Astrocyte of the cerebellum (primary cell): ENCODE measurements around the gene EGR1.

Source experiments
- DNase-seq: peaks from one replicate; pipeline ENCODE4 v3.0.0-alpha.2; 2011; ENCODE audit warnings: low read depth
- H3K4me3 ChIP-seq: 2 replicates; pipeline ENCODE4 v1.5.1; 2011; ENCODE audit warnings: mild to moderate bottlenecking, low read depth, low read length, moderate library complexity
- in situ Hi-C: cut with HindIII; loops from 2 replicates; pipeline ENCODE4 v1.10.0; 2017; ENCODE audit warnings: low sequenced_read_pairs
- TF ChIP-seq, protein P1 (sequence below): IDR thresholded peaks from 2 replicates; pipeline ENCODE4 v1.5.1; 2012; ENCODE audit warnings: low read length, low read depth, moderate library complexity, mild to moderate bottlenecking; ENCODE audit errors: missing control alignments

Gene EGR1

DNA sequence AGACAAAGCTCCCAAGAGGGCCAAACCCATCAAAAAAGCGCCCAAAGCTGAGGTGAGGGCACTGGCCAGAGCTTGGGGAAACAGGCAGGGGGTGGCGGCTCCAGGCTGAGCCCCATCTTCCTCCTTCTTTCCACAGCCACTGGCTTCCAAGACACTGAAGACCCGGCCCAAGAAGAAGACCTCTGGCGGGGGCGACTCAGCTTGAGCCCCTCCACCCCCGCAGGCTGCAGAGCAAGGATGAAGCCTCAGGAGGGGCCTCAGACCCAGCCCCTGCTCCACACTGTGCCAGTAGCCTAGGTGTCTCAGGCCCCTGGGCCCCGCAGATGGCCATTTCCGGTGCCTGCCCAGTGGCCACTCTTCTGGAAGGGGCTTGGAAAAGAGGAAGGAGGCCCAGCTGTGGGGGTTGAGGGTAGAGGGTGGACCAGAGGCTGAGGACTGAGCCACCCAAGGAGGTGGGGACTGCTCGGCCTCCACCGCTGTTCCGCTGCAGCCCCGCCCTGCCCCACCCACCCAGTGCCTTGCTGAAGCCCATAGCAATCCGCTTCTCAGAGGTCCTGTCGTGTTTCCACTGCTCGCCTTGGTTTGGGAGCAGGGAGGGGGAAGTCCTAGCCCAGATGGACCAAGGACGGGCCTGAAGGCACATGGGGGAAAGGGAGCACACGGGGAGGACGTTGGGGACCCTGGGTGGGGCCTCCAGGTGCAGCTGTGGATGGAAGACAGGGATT lies 19.6 kb upstream of the EGR1 start:
- TF ChIP-seq, protein P1, sequence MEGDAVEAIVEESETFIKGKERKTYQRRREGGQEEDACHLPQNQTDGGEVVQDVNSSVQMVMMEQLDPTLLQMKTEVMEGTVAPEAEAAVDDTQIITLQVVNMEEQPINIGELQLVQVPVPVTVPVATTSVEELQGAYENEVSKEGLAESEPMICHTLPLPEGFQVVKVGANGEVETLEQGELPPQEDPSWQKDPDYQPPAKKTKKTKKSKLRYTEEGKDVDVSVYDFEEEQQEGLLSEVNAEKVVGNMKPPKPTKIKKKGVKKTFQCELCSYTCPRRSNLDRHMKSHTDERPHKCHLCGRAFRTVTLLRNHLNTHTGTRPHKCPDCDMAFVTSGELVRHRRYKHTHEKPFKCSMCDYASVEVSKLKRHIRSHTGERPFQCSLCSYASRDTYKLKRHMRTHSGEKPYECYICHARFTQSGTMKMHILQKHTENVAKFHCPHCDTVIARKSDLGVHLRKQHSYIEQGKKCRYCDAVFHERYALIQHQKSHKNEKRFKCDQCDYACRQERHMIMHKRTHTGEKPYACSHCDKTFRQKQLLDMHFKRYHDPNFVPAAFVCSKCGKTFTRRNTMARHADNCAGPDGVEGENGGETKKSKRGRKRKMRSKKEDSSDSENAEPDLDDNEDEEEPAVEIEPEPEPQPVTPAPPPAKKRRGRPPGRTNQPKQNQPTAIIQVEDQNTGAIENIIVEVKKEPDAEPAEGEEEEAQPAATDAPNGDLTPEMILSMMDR = no peak
- in situ Hi-C loops = no loop called here
- no peak for DNase-seq
- H3K4me3 ChIP-seq = no peak overlapping the region

DNA sequence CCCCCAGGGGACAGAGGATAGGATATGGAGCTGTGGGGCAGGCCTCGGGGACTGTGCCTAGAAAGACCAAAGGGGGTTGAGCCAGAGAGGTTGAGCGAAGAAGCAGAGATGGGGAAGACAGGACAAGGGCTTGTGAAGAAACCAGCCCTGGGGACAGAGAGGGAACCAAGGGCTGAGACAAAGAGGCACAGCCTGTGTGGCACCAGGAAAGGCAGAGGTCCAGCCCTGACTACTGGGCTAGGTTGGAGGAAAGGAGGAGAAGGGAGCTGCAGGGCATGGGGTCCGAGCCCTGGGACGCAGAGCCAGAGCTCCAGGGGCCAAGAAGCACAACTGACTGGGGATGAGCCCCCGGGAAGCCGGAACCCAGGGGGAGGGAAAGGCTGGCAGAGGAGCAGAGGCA lies 17.2 kb upstream of the EGR1 start:
- no peak overlapping the region for H3K4me3 ChIP-seq
- in situ Hi-C loops = no loop called here
- TF ChIP-seq, protein P1 = no peak
- DNase-seq = no peak

DNA sequence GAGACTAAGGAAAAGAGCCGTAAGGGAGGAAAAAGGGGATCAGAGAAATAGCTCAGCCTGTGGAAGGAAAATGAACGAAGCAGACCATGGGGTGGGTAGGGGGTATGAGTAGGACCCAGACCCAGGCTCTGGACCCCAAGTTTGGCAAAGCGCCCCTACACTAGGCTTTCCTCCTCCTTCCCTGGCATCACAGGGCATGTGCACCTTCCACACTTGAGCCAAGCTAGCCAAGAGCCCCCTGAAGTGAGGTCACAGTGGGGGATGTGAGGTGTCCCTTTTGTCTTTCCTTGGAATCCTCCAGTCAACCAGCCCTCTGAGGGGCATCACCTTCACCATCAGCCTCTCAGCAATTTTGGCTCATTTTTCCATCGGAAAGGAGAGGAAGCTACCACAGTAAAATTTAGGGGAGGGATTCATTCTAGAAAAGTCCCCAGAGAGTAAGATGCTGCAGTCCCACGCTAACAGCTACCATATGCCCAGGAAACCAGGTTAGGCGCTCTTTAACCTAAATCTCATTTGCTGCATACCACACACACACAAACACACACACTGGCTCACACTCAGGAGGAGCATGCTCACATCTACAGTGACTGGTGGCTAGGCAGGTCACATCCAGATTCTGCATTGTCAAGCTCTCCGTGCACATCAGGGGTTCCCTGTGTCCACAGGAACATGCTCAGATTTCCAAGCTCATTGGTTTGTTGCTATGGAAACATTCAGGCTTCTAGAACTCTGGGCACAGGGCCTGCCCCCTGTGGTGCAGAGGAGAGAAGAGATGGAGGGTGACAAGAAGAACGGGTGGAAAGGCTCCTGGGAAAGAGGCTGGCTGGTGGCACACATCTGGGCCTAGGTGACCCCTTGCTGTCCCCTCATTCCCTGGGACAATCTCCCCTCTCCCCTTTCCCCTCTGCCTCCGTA lies 16.5 kb upstream of the EGR1 start:
- in situ Hi-C loops = no loop called here
- H3K4me3 ChIP-seq = no peak overlapping the region
- TF ChIP-seq, protein P1 = no peak
- peak; percentile 81 for DNase-seq

DNA sequence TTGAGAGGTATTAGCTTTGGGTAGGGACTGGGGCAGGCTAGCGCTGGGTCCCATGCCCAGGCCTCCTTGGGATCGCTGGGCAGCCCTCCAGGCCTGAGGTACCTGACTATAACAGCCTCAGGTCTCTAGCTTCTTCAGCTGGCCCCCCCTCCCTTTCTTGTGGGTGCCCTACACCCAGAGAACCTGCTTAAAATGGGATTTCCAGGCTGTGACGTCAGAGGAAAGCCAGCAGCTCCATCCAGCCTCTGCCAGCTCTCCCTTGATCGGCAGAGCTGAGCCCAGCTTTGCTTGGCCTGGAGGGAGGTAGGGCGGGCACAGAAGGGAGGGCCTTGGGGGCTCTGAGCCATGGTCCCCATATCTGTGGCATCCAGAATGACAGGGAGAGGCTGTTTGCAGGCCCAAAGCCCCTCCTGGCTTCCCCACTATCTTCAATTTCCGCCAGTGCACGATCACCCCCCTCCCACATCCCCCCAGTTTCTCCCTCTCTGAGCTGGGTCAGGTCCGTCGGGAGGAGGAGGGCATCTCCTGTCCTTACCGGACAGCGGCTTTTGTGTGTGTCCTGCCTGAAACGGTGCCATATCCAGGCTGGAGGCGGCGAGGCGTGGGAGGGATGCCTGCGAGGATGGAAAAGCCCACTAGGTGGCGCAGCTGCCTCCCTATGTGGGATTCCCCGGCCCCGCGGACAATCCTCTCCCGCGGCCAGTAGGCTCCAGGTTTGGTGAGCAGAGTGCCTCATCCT lies 15.6 kb upstream of the EGR1 start:
- H3K4me3 ChIP-seq = no peak overlapping the region
- DNase-seq = peak; percentile 68
- in situ Hi-C loops = no loop called here
- TF ChIP-seq, protein P1 = peak; percentile 92

DNA sequence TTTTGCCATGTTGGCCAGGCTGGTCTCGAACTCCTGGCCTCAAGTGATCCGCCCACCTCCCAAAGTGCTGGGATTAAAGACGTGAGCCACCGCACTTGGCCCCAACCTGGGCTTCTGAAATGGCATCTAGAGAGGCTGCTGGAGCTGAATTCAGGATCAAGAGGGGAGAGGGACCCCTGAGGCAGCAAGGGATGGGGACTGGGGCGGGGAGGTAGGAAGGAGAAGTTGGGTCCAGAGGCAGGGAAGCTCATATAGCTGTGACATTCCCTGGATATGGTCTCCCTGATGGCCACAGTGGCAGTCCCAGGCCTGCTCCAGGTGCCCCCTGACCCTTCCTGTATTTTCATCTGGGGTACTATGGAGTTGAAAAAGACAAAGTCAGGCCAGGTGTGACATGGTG lies 14.3 kb upstream of the EGR1 start:
- TF ChIP-seq, protein P1 = no peak
- H3K4me3 ChIP-seq = no peak overlapping the region
- in situ Hi-C loops = no loop called here
- DNase-seq = no peak

DNA sequence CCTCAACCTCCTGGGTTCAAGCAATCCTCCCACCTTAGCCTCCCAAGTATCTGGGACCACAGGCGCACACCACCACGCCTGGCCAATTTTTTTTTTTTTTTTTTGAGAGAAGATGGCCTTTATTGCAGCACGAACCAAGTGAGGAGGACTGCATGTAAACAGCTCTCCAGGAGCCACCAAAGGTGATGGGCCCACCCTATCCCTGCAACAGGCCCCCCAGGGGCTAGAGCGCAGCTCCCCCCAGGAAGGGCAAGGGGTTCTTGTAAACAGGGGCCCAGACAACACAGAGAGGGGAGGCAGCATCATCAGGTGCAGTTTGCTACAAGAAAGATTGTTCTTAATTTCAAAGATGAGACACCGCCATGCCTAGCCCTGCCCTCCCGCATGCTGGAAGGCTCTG lies 12.6 kb upstream of the EGR1 start:
- H3K4me3 ChIP-seq = no peak overlapping the region
- no peak for DNase-seq
- in situ Hi-C loops = no loop called here
- TF ChIP-seq, protein P1 = no peak
